ENCODE results near the gene CANT1. TPM values are rescaled to one million over a fixed set of nuclear protein-coding genes. Genes with fewer than 3 reads are reported as not detected.

The CANT1 gene
- total and polyA plus RNA-seq, 9 donors = 18.6 to 48.8 (median 33.8) TPM

GRCh38 chr17:79017546-79018369 lies 8.2 kb upstream of the CANT1 start:
- TF ChIP-seq EP300 (IDR thresholded peaks at IDR 0.05) = no peak
- TF ChIP-seq, protein P1, sequence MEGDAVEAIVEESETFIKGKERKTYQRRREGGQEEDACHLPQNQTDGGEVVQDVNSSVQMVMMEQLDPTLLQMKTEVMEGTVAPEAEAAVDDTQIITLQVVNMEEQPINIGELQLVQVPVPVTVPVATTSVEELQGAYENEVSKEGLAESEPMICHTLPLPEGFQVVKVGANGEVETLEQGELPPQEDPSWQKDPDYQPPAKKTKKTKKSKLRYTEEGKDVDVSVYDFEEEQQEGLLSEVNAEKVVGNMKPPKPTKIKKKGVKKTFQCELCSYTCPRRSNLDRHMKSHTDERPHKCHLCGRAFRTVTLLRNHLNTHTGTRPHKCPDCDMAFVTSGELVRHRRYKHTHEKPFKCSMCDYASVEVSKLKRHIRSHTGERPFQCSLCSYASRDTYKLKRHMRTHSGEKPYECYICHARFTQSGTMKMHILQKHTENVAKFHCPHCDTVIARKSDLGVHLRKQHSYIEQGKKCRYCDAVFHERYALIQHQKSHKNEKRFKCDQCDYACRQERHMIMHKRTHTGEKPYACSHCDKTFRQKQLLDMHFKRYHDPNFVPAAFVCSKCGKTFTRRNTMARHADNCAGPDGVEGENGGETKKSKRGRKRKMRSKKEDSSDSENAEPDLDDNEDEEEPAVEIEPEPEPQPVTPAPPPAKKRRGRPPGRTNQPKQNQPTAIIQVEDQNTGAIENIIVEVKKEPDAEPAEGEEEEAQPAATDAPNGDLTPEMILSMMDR (IDR thresholded peaks at IDR 0.05) = no peak
- WGBS, 3 donors = 70 to 77% (median 74%) methylated on average over 6 of the region's 6 CpGs
- H3K27ac ChIP-seq = no peak overlapping the region
- no peaks in the 10 kb centered on the region for H3K27me3 ChIP-seq
- no peak overlapping the region for H3K4me3 ChIP-seq
- DNase-seq = peak in 1 of 5 donors; percentile 3
- no peaks in the 10 kb centered on the region for H3K36me3 ChIP-seq
- peaks cover 2% of the 10 kb centered on the region for H3K4me1 ChIP-seq (ENCODE audit: insufficient read depth)
- no peaks in the 10 kb centered on the region for H3K9me3 ChIP-seq
- intact Hi-C loops (cut with DNase I) = loop anchor here in 2 of 4 donors (2.0 to 10.0 kb wide), 2 partner anchors 375 to 377 kb away; no protein-coding TSS in a partner anchor

GRCh38 chr17:79014158-79014758 lies 4.7 kb upstream of the CANT1 start:
- 82 to 83% (median 82%) methylated on average over 2 of the region's 2 CpGs for WGBS, 3 donors
- no peak for DNase-seq
- Histone ChIP-seq H3K4me3 (no peak overlapping the region), H3K4me1 (ENCODE audit: insufficient read depth) (peaks cover 2% of the 10 kb centered on the region), H3K27ac (no peak overlapping the region), H3K9me3 (no peaks in the 10 kb centered on the region), H3K36me3 (no peaks in the 10 kb centered on the region), H3K27me3 (no peaks in the 10 kb centered on the region)
- TF ChIP-seq, protein P1 (IDR thresholded peaks at IDR 0.05) = no peak
- TF ChIP-seq POLR2A (IDR thresholded peaks at IDR 0.05) = no peak
- no peak for TF ChIP-seq EP300 (IDR thresholded peaks at IDR 0.05)
- intact Hi-C loops (cut with DNase I) = loop anchor here in 1 of 4 donors (10.0 kb wide), 1 partner anchor 381 kb away; no protein-coding TSS in a partner anchor

DNA sequence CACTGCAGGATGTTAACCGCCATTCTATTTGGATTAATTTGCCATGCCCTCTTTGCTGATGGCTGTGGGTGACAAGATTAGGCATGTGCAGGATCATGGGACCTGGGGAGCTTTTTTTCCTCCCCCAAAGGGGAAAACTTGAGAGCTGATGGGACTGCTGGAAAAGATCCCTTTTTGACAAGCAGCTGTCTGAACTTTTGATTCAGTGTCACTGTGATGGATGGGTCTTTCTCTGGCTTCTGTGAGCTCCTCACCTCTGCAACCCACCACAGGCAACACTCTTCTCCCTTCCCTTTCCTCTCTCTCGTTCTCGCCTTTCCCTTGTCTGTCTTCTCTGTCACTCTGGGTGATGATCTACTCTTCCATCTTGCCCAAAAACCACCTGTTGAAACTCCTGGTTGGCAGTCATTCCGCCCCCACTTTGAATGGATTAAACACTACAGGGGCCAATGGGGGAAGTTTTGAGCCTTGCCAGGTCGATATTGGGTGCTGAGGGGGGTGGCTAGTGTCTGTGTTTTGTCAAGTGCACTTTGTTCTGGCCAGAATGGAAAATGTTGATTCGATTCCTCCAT lies 3.1 kb upstream of the CANT1 start:
- Histone ChIP-seq H3K9me3 (no peaks in the 10 kb centered on the region), H3K4me1 (ENCODE audit: insufficient read depth) (peaks cover 10% of the 10 kb centered on the region), H3K36me3 (no peaks in the 10 kb centered on the region), H3K27me3 (no peaks in the 10 kb centered on the region), H3K4me3 (no peak overlapping the region), H3K27ac (no peak overlapping the region)
- DNase-seq = peak in 1 of 5 donors; percentile 4
- TF ChIP-seq POLR2A (IDR thresholded peaks at IDR 0.05) (no peak), EP300 (IDR thresholded peaks at IDR 0.05) (no peak)
- TF ChIP-seq, protein P1 (IDR thresholded peaks at IDR 0.05) = no peak
- intact Hi-C loops (cut with DNase I) = loop anchor here in 1 of 4 donors (10.0 kb wide), 1 partner anchor 382 kb away; no protein-coding TSS in a partner anchor
- WGBS, 3 donors = 74 to 80% (median 76%) methylated on average over 6 of the region's 6 CpGs

DNA sequence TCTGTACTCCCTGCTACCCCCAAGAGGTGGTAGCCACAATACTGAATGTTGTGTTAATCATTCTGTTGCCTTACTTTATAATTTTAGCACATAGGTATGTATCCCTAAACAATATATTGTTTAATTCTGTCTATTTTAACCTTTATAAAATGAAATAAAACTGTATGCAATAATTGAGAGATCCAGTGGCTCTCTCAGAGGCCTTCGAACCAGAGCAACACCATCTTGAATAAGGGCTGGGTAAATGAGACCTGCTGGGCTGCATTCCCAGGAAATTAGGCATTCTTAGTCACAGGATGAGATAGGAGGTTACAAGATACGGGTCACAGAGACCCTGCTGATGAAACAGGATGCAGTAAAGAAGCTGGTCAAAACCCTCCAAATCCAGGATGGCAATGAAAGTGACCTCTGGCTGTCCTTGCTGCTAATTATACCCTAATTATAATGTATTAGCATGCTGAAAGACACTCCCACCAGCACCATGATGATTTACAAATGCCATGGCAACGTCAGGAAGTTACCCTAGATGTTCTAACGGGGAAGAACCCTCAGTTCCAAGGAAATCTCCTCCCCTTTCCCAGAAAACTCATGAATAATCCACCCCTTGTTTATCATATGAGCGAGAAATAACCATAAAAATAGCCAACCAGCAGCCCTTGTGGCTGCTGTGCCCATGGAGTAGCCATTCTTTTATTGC lies 2.0 kb upstream of the CANT1 start:
- Histone ChIP-seq H3K4me3 (no peak overlapping the region), H3K27ac (no peak overlapping the region), H3K4me1 (ENCODE audit: insufficient read depth) (peaks cover 14% of the 10 kb centered on the region), H3K36me3 (no peaks in the 10 kb centered on the region), H3K9me3 (no peaks in the 10 kb centered on the region), H3K27me3 (no peaks in the 10 kb centered on the region)
- peak in 1 of 5 donors; percentile 3 for DNase-seq
- no peak for TF ChIP-seq EP300 (IDR thresholded peaks at IDR 0.05)
- no peak for TF ChIP-seq POLR2A (IDR thresholded peaks at IDR 0.05)
- TF ChIP-seq, protein P1 (IDR thresholded peaks at IDR 0.05) = no peak
- intact Hi-C loops (cut with DNase I) = loop anchor here in 1 of 4 donors (10.0 kb wide), 1 partner anchor 383 kb away; no protein-coding TSS in a partner anchor
- 62 to 74% (median 64%) methylated on average over 5 of the region's 5 CpGs for WGBS, 3 donors

Data from ovary (tissue), 9 donors.